Fibroblast of mammary gland (primary cell): ENCODE results near the gene NIP7.

Source experiments
- DNase-seq: peaks from one replicate; pipeline ENCODE4 v3.0.0-alpha.2; 2010; ENCODE audit warnings: low read depth
- H3K4me3 ChIP-seq: 2 replicates; pipeline ENCODE4 v1.5.1; 2011; ENCODE audit warnings: low read depth, mild to moderate bottlenecking, low read length, moderate library complexity; ENCODE audit not compliant: control insufficient read depth
- TF ChIP-seq, protein P1 (sequence below): conservative IDR thresholded peaks from 2 replicates; pipeline ENCODE4 v1.5.1; 2011; ENCODE audit warnings: low read depth, low read length, inconsistent platforms; ENCODE audit not compliant: control insufficient read depth, insufficient read depth

Gene NIP7

DNA sequence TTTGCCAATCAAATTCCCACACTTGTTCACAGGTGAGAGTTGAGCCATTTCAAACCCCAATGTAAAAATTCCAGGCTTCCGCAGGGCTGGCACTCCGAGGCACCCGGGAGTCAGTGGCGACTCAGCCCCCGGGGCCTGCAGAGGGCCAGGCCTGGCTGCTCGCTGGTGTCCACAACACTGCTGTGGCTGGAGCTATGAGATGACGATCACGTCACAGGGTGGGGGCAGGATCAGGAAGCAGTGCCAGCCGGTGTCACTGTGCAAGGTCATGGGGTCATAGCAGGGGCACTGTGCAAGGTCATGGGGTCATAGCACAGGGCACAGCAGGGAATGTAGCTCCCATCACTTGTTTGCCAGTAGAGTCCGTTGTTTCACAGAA lies 20.7 kb upstream of the NIP7 start:
- no peak overlapping the region for H3K4me3 ChIP-seq
- TF ChIP-seq, protein P1, sequence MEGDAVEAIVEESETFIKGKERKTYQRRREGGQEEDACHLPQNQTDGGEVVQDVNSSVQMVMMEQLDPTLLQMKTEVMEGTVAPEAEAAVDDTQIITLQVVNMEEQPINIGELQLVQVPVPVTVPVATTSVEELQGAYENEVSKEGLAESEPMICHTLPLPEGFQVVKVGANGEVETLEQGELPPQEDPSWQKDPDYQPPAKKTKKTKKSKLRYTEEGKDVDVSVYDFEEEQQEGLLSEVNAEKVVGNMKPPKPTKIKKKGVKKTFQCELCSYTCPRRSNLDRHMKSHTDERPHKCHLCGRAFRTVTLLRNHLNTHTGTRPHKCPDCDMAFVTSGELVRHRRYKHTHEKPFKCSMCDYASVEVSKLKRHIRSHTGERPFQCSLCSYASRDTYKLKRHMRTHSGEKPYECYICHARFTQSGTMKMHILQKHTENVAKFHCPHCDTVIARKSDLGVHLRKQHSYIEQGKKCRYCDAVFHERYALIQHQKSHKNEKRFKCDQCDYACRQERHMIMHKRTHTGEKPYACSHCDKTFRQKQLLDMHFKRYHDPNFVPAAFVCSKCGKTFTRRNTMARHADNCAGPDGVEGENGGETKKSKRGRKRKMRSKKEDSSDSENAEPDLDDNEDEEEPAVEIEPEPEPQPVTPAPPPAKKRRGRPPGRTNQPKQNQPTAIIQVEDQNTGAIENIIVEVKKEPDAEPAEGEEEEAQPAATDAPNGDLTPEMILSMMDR: no peak
- no peak for DNase-seq

DNA sequence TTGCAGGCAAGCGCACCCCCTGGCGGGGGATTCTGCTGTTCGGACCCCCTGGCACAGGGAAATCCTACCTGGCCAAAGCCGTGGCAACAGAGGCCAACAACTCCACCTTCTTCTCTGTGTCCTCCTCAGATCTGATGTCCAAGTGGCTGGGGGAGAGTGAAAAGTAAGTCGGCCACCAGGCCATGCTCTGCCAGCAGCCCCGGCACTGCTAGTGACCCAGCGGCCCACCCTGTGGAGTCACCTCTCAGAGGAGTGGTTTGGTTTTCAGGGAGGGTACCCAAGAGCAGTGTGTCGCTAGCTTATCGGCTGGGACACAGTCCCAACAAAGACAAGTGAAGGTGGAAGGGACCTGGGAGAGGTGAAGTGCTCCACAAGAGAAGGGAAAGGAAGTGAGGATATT lies 20.2 kb upstream of the NIP7 start:
- TF ChIP-seq, protein P1: no peak
- no peak for DNase-seq

DNA sequence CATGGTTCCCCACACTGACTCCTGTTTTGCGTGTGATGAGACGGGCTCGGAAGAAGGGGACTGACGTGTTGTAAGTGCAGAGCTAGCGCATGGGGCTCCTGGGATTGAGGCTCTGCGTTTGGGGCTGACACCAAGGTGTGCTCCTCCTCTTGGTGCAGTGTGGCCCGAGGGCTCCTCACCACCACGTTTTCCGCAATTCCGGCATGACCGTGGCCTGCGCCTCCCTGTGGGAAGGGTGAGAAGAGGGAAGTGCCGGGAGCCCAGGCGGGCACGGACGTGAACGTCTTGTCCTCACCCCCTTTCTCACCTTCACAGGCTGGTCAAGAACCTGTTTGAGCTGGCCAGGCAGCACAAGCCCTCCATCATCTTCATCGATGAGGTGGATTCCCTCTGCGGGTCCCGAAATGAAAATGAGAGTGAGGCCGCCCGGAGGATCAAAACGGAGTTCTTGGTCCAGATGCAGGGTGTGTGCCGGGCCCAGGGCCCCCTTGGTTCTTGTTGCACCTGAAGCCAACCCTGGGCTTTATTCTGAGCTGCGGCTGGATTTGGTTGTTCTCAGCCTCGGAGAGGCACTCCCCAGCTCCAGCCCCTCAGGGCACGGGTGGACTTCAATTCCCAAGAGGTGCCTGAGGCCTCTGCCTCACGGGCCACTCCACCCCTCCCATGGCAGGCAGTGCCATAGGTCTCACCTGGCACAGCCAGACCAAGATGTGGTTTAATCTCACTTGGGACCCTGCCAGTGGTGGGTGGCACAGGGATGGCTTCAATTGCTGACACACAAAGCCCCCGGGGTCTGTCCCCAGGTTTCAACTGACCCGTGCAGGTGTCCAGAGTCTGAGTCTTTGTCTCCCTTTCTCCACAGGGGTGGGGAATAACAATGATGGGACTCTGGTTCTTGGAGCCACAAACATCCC lies 19.5 kb upstream of the NIP7 start:
- no peak for DNase-seq
- no peak overlapping the region for H3K4me3 ChIP-seq
- TF ChIP-seq, protein P1: no peak

More for the DNA sequence above, 20.2 kb upstream of the NIP7 start:
- H3K4me3 ChIP-seq: no peak overlapping the region

DNA sequence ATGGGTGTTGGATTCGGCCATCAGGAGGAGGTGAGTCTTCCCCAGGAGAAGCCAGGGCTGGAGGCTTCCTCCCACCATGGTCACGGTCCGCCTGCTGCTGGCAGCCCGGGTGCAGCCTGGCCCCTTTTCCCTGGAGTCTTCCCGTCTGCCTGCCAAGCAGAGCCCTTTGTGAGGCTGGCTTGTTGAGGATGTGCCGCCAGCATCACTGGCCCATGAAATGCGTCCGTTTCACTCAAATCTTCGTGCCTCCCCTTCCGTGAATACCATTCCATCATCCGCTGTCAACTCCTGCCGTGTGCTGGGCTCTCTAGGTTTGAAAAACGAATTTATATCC lies 18.9 kb upstream of the NIP7 start:
- no peak overlapping the region for H3K4me3 ChIP-seq
- TF ChIP-seq, protein P1: no peak
- DNase-seq: no peak

DNA sequence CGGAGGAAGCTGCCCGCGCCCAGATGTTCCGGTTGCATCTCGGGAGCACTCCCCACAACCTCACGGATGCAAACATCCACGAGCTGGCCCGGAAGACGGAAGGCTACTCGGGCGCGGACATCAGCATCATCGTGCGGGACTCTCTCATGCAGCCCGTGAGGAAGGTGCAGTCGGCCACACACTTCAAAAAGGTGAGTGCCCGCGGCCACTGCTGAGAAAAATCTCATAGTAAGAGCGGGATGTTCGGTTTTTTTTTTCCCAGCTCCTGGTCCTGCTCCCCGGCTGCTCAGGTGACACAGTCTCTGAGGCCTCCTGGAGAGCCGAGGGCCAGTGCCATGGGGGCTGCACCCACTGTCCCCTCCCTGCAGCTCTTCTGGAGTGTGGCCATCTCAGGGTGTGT lies 18.5 kb upstream of the NIP7 start:
- TF ChIP-seq, protein P1: no peak
- no peak for DNase-seq
- no peak overlapping the region for H3K4me3 ChIP-seq

DNA sequence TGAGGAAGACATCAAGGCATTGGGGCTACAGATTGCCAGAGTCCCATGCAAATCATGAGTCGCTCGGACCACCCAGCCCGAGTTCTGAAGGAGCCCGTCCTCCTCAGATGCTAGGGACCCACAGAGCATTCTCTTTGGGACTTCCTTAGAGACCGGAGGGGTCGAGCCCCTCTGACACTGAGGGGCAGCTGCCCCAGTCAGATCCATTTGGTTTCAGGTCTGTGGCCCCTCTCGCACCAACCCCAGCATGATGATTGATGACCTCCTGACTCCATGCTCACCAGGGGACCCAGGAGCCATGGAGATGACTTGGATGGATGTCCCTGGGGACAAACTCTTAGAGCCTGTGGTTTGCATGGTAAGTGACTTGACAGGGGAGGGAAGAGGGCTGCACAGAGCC lies 17.2 kb upstream of the NIP7 start:
- H3K4me3 ChIP-seq: no peak overlapping the region
- DNase-seq: no peak

More for the DNA sequence above, 17.2 kb upstream of the NIP7 start:
- TF ChIP-seq, protein P1: no peak
